ENCODE measurements around the gene NDUFAF8.

GRCh38 chr17:81190591-81190990, 48.5 kb upstream of the NDUFAF8 start:
- no peak for TF ChIP-seq CTCF (IDR thresholded peaks at IDR 0.05)
- TF ChIP-seq ZFX (IDR thresholded peaks at IDR 0.05; ENCODE audit: borderline replicate concordance) = no peak
